HUDEP-2 (cell line): ENCODE results near the gene HBQ1.
"Not testable (repeated sequence)": the region's sequence is repeated elsewhere in the genome, so short reads cannot be mapped to it uniquely, and the experiment has no call there.

Experiments used
- DNase-seq, 76 experiments: peaks; one replicate each; lab custom pipeline; 2025; ENCODE audit not compliant: unreplicated experiment in 76 of 76; lab: John Stamatoyannopoulos, UW

Gene HBQ1

GRCh38 chr16:160242-160641 lies 20.0 kb upstream of the HBQ1 start:
- not testable (repeated sequence) for DNase-seq

DNA sequence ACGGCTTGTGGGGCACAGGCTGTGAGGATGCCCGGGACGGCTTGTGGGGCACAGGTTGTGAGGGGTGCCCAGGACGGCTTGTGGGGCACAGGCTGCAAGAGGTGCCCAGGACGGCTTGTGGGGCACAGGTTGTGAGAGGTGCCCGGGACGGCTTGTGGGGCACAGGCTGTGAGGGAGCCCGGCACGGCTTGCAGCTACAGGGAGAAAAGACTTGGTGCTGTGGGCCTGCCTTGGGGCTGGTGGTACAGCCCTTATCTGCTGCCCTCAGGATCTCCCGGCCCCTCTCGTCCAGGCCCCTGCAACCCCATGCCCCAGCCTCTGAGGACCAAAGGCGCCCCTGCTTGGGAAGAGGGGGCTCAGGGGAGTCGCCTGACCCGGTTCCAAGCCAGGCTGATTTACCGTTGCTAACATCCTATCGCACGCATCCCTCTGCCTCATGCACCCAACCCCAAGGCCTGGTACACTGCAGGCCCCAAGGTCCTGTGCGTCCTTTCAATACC lies 19.5 kb upstream of the HBQ1 start:
- no peak for DNase-seq

- no peak for DNase-seq
Observed at GRCh38 chr16:162271-162991, 17.8 kb upstream of the HBQ1 start.

GRCh38 chr16:163139-163538 lies 17.1 kb upstream of the HBQ1 start:
- DNase-seq: not testable (repeated sequence)

GRCh38 chr16:163696-164095 lies 16.6 kb upstream of the HBQ1 start:
- not testable (repeated sequence) for DNase-seq

GRCh38 chr16:164134-164823 lies 16.0 kb upstream of the HBQ1 start:
- DNase-seq: not testable (repeated sequence)

DNA sequence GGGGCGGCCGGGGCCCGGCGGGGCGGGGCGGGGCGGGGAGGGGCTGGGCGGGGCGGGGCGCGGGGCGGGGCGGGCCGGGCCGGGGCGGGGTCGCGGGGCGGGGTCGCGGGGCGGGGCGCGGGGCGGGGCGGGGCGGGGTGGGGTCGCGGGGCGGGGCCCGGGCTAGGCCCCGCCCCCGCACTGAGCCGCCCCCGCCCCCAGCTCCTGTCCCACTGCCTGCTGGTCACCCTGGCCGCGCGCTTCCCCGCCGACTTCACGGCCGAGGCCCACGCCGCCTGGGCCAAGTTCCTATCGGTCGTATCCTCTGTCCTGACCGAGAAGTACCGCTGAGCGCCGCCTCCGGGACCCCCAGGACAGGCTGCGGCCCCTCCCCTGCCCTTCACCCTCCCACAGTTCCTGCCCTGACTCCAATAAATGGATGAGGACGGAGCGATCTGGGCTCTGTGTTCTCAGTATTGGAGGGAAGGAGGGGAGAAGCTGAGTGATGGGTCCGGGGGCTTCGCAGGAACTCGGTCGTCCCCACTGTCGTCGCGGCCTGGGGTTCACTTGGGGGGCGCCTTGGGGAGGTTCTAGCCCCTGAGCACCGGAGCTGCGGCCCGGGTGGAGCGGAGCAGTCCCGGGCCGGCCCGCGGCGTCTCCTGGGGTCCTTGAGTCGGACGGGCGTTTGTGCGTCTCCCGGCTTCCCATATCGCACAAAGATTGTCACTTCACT lies 15.3 kb upstream of the HBQ1 start:
- peak in 12 of 76 experiments; percentile 3 to 78 (median 44) for DNase-seq

DNA sequence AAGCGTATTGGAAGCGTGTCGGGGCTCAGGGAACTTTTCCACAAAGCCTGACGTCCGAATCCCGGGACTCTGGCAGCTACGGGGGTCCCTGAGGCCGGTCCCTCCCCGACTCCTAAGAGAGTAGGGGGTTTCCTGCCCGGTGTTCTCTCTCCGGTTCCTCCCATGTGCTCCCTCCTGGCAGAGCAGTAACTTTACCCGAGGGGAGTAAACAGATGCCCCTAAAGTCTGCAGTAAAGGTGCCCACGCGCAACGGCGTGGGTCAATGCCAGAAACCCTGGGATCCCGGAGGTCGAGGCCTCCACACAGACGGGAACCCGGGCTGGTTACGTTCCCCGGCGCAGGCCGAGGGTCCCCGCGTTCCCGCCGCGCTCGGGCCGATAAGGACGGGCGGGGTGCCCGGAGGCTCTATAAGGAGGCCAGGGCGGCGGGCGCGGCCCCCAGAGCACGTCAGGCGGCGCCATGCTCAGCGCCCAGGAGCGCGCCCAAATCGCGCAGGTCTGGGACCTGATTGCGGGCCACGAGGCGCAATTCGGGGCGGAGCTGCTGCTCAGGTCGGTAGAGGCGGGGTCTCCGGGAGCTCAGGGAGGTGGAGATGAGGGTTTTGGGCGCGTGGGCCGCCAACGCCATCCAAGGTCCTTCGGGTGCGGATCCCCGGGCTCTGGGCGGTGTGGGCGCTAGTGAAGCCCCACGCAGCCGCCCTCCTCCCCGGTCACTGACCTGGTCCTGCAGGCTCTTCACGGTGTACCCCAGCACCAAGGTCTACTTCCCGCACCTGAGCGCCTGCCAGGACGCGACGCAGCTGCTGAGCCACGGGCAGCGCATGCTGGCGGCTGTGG lies 14.5 kb upstream of the HBQ1 start, which contains the start of gene HBM:
TSS of gene HBM (plus strand) at position 440 of the 836 bp plus-strand sequence. CDS start at position 460, 20 bp downstream.
- peak in 62 of 76 experiments; percentile 22 to 85 (median 62) for DNase-seq

DNA sequence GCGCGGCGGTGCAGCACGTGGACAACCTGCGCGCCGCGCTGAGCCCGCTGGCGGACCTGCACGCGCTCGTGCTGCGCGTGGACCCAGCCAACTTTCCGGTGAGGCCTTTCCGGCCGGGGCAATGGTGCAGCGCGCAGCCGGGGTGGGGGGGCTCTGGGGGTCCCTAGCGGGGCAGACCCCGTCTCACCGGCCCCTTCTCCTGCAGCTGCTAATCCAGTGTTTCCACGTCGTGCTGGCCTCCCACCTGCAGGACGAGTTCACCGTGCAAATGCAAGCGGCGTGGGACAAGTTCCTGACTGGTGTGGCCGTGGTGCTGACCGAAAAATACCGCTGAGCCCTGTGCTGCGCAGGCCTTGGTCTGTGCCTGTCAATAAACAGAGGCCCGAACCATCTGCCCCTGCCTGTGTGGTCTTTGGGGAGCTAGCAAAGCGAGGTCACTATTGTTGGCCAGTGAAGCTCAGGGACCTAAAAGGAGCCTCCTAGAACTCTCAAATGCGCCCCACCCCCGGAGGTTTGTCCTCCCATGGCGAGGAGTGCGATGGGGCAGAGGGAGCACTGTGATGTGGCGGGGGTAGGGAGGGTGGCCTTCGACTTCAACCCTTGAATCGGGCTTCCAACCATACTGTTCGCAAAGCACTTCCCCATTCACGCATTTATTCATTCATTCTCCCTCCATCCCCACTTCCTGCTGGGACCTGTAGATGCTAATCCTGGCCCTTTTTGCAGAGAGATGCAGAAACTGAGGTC lies 13.7 kb upstream of the HBQ1 start:
- DNase-seq: no peak

DNA sequence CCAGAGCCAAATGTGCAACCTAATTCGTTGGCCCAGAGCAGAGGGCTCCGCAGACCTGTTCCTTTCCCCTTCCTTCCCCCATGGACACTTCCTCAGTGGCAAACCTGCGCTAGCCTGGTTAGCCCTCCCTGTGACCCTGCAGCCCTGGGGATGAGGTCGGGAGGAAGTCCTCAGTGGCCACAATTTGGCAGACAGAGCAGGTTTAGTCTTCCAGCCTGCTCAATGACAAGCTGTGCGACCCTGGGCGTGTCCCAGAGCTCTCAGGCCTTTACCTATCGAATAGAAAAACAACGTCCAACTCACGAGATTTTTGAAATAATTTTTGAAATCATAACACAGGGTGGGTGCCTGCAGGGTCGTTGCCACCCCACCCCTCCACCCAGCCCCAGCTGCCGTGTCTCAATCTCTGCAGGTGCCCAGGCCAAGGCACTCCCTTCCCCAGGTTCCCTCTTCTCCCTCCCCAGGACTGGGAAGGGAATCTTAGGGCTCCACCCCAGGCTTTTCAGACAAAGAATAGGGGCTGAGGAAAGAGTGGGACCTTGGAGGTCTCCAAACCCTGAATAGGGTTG lies 13.1 kb upstream of the HBQ1 start:
- peak in 4 of 76 experiments; percentile 24 to 73 (median 34) for DNase-seq

DNA sequence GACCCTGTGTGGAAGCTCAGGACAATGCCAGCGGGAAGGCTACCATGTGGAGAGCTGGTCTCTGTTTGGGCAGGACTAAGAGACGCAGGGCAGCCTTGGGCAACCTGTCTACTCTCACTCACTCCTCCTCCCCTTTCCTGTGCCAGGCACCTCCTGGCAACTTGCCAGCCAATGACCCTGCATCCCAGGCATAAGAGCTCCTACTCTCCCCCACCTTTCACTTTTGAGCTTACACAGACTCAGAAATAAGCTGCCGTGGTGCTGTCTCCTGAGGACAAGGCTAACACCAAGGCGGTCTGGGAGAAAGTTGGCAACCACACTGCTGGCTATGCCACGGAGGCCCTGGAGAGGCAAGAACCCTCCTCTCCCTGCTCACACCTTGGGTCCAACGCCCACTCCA lies 11.8 kb upstream of the HBQ1 start:
- DNase-seq: peak in 8 of 76 experiments; percentile 14 to 39 (median 33)

- no peak for DNase-seq
Observed at GRCh38 chr16:169014-169413, 11.2 kb upstream of the HBQ1 start.

DNA sequence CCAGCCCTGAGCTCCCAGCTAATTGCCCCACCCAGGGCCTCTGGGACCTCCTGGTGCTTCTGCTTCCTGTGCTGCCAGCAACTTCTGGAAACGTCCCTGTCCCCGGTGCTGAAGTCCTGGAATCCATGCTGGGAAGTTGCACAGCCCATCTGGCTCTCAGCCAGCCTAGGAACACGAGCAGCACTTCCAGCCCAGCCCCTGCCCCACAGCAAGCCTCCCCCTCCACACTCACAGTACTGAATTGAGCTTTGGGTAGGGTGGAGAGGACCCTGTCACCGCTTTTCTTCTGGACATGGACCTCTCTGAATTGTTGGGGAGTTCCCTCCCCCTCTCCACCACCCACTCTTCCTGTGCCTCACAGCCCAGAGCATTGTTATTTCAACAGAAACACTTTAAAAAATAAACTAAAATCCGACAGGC lies 10.2 kb upstream of the HBQ1 start:
- peak in 36 of 76 experiments; percentile 15 to 82 (median 36) for DNase-seq

DNA sequence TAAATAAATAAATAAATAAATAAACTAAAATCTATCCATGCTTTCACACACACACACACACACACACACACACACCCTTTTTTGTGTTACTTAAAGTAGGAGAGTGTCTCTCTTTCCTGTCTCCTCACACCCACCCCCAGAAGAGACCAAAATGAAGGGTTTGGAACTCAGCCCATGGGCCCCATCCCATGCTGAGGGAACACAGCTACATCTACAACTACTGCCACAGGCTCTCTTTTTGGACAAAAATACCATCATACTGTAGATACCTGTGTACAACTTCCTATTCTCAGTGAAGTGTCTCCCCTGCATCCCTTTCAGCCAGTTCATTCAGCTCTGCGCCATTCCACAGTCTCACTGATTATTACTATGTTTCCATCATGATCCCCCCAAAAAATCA lies 9.5 kb upstream of the HBQ1 start:
- no peak for DNase-seq

- not testable (repeated sequence) for DNase-seq
Observed at GRCh38 chr16:172374-172941, 7.8 kb upstream of the HBQ1 start, which contains the start of gene HBA2. Gene HBA2, plus strand, starts transcription at chr16:172876. Its CDS starts 37 bp downstream, at chr16:172913.

DNA sequence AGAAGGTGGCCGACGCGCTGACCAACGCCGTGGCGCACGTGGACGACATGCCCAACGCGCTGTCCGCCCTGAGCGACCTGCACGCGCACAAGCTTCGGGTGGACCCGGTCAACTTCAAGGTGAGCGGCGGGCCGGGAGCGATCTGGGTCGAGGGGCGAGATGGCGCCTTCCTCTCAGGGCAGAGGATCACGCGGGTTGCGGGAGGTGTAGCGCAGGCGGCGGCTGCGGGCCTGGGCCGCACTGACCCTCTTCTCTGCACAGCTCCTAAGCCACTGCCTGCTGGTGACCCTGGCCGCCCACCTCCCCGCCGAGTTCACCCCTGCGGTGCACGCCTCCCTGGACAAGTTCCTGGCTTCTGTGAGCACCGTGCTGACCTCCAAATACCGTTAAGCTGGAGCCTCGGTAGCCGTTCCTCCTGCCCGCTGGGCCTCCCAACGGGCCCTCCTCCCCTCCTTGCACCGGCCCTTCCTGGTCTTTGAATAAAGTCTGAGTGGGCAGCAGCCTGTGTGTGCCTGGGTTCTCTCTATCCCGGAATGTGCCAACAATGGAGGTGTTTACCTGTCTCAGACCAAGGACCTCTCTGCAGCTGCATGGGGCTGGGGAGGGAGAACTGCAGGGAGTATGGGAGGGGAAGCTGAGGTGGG lies 6.9 kb upstream of the HBQ1 start:
- DNase-seq: peak in 8 of 76 experiments; percentile 20 to 68 (median 32)

DNA sequence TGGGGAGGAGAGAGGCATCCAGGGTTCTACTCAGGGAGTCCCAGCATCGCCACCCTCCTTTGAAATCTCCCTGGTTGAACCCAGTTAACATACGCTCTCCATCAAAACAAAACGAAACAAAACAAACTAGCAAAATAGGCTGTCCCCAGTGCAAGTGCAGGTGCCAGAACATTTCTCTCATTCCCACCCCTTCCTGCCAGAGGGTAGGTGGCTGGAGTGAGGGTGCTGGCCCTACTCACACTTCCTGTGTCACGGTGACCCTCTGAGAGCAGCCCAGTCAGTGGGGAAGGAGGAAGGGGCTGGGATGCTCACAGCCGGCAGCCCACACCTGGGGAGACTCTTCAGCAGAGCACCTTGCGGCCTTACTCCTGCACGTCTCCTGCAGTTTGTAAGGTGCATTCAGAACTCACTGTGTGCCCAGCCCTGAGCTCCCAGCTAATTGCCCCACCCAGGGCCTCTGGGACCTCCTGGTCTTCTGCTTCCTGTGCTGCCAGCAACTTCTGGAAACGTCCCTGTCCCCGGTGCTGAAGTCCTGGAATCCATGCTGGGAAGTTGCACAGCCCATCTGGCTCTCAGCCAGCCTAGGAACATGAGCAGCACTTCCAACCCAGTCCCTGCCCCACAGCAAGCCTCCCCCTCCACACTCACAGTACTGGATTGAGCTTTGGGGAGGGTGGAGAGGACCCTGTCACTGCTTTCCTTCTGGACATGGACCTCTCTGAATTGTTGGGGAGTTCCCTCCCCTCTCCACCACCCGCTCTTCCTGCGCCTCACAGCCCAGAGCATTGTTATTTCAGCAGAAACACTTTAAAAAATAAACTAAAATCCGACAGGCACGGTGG lies 6.1 kb upstream of the HBQ1 start:
- DNase-seq: peak in 61 of 76 experiments; percentile 26 to 96 (median 61)
